Panc1 (cell line): Measurements from ENCODE around the gene ZNF771. TPM values are rescaled to one million over a fixed set of nuclear protein-coding genes. Genes with fewer than 3 reads are reported as not detected.

ENCODE experiments used
- ATAC-seq: fragments of 200-7000 bp; cut with Tn5 transposase; 2 replicates; pipeline ENCODE4 v1.9.1; 2020; ENCODE audit warnings: mild to moderate bottlenecking, moderate library complexity
- BruUV-seq: library from RNA; stranded (reverse); fragments of 400-500 nt; replicated peaks from 2 replicates; lab custom pipeline; 2021; lab: Mats Ljungman, UMichigan
- CTCF ChIA-PET: fragments of 300-600 bp; sonication (Branson Sonifier 250); formaldehyde crosslinking; loops from one replicate; lab custom pipeline; 2022; ENCODE audit warnings: antibody characterized with exemption; lab: Charles Lee
- POLR2A ChIA-PET: fragments of 300-600 bp; sonication (Branson Sonifier 250); formaldehyde crosslinking; loops from one replicate; lab custom pipeline; 2022; ENCODE audit warnings: antibody characterized with exemption; lab: Charles Lee
- DNase-seq: peaks from one replicate; pipeline ENCODE4 v3.0.0-alpha.2; 2010; ENCODE audit warnings: low read depth, low spot score
- H3K27ac ChIP-seq: 2 replicates; pipeline ENCODE4 v1.5.1; 2011; ENCODE audit warnings: mild to moderate bottlenecking, low read length, inconsistent platforms
- H3K27me3 ChIP-seq: fragments of 200-500 bp; sonication (Bioruptor generic); 2 replicates; pipeline ENCODE4 v1.6.0; 2014; ENCODE audit warnings: low read length, inconsistent platforms; ENCODE audit not compliant: control insufficient read depth, insufficient read depth
- H3K36me3 ChIP-seq: fragments of 200-500 bp; sonication (Bioruptor generic); 2 replicates; pipeline ENCODE4 v1.5.1; 2014; ENCODE audit warnings: inconsistent platforms, mild to moderate bottlenecking, low read length, moderate library complexity; ENCODE audit not compliant: control insufficient read depth, insufficient read depth
- H3K4me1 ChIP-seq: 2 replicates; pipeline ENCODE4 v1.5.1; 2011; ENCODE audit warnings: inconsistent platforms, mild to moderate bottlenecking, low read length, moderate library complexity; ENCODE audit not compliant: control insufficient read depth, insufficient read depth
- H3K4me3 ChIP-seq, 2 experiments: 2 replicates each; pipeline ENCODE4 v1.5.1; 2011 to 2012; ENCODE audit warnings: low read depth in 2 of 2, low read length in 2 of 2, mild to moderate bottlenecking in 2 of 2, inconsistent platforms in 1 of 2, moderate library complexity in 1 of 2
- H3K9me3 ChIP-seq: fragments of 200-500 bp; sonication (Bioruptor generic); 2 replicates; pipeline ENCODE4 v1.5.1; 2014; ENCODE audit warnings: low read depth, mild to moderate bottlenecking, inconsistent platforms, low read length, moderate library complexity; ENCODE audit not compliant: control insufficient read depth, insufficient read depth
- POLR2AphosphoS5 ChIP-seq: IDR thresholded peaks from 2 replicates; pipeline ENCODE4 v1.6.1; 2012; ENCODE audit warnings: mild to moderate bottlenecking, low read depth, low read length, moderate library complexity
- SIN3A ChIP-seq: IDR thresholded peaks from 2 replicates; pipeline ENCODE4 v1.6.1; 2012; ENCODE audit warnings: low read depth, mild to moderate bottlenecking, low read length, moderate library complexity, borderline replicate concordance; ENCODE audit not compliant: insufficient read depth
- TCF7L2 ChIP-seq: IDR thresholded peaks from 2 replicates; pipeline ENCODE4 v1.6.1; 2011; ENCODE audit warnings: mild to moderate bottlenecking, low read depth, low read length, inconsistent platforms
- in situ Hi-C: cut with HindIII; loops from 2 replicates; pipeline ENCODE4 v1.10.0; 2016; ENCODE audit warnings: low sequenced_read_pairs, low pct_unique_long_range_greater_than_20kb
- intact Hi-C: fragments of 100-400 bp; cut with micrococcal nuclease; formaldehyde crosslinking; loops from one replicate; pipeline ENCODE4 v1.10.0; 2022; ENCODE audit not compliant: unreplicated experiment
- total RNA-seq: library from RNA; stranded (reverse); gene quantifications from one replicate; pipeline ENCODE4 v1.2.1, GENCODE V29; 2021; ENCODE audit not compliant: unreplicated experiment
- TF ChIP-seq, protein P1 (sequence below): fragments of 450-650 bp; IDR thresholded peaks from 2 replicates; pipeline ENCODE4 v1.5.1; 2017; ENCODE audit warnings: mild to moderate bottlenecking
- TF ChIP-seq, protein P2 (sequence below), 2 experiments: IDR thresholded peaks; 2 replicates each; pipeline ENCODE4 v1.6.1; 2011 to 2012; ENCODE audit warnings: low read depth in 2 of 2, control low read depth in 1 of 2, low read length in 1 of 2, mild to moderate bottlenecking in 1 of 2, moderate library complexity in 1 of 2; ENCODE audit not compliant: insufficient read depth in 1 of 2

Gene ZNF771
- total RNA-seq, 1 experiment from 2014 or later = 14.4 TPM

DNA sequence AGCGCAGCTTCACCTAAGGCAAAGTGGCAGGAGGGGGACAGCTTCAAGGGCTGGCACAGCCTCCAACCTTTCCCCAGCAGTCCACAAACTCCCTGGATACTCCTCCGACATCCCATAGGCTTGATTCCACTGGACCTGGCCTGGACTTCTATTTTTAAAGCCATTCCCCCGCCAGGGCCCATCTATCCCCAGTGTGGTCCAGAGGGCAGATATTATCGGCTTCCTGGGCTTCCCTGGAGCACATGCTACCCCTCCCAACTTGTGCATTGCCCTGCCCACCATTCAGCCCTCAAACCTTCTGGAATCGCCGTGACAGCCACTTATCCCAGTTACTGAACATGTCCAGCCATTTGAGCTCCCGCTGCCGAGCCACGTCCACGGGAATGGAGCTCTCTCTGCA lies 42.2 kb upstream of the ZNF771 start:
- Histone ChIP-seq H3K36me3 (peaks cover 6% of the 10 kb centered on the region), H3K4me3 (no peak overlapping the region), H3K27ac (no peak overlapping the region), H3K9me3 (no peaks in the 10 kb centered on the region), H3K4me1 (0 out of 2 replicates have a peak, but pooled peaks cover 4% of the 10 kb centered on the region), H3K27me3 (no peaks in the 10 kb centered on the region)
- TF ChIP-seq TCF7L2 (no peak), SIN3A (no peak), POLR2AphosphoS5 (no peak)
- TF ChIP-seq, protein P1, sequence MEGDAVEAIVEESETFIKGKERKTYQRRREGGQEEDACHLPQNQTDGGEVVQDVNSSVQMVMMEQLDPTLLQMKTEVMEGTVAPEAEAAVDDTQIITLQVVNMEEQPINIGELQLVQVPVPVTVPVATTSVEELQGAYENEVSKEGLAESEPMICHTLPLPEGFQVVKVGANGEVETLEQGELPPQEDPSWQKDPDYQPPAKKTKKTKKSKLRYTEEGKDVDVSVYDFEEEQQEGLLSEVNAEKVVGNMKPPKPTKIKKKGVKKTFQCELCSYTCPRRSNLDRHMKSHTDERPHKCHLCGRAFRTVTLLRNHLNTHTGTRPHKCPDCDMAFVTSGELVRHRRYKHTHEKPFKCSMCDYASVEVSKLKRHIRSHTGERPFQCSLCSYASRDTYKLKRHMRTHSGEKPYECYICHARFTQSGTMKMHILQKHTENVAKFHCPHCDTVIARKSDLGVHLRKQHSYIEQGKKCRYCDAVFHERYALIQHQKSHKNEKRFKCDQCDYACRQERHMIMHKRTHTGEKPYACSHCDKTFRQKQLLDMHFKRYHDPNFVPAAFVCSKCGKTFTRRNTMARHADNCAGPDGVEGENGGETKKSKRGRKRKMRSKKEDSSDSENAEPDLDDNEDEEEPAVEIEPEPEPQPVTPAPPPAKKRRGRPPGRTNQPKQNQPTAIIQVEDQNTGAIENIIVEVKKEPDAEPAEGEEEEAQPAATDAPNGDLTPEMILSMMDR = no peak
- TF ChIP-seq, protein P2, sequence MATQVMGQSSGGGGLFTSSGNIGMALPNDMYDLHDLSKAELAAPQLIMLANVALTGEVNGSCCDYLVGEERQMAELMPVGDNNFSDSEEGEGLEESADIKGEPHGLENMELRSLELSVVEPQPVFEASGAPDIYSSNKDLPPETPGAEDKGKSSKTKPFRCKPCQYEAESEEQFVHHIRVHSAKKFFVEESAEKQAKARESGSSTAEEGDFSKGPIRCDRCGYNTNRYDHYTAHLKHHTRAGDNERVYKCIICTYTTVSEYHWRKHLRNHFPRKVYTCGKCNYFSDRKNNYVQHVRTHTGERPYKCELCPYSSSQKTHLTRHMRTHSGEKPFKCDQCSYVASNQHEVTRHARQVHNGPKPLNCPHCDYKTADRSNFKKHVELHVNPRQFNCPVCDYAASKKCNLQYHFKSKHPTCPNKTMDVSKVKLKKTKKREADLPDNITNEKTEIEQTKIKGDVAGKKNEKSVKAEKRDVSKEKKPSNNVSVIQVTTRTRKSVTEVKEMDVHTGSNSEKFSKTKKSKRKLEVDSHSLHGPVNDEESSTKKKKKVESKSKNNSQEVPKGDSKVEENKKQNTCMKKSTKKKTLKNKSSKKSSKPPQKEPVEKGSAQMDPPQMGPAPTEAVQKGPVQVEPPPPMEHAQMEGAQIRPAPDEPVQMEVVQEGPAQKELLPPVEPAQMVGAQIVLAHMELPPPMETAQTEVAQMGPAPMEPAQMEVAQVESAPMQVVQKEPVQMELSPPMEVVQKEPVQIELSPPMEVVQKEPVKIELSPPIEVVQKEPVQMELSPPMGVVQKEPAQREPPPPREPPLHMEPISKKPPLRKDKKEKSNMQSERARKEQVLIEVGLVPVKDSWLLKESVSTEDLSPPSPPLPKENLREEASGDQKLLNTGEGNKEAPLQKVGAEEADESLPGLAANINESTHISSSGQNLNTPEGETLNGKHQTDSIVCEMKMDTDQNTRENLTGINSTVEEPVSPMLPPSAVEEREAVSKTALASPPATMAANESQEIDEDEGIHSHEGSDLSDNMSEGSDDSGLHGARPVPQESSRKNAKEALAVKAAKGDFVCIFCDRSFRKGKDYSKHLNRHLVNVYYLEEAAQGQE (IDR thresholded peaks at IDR 0.05; ENCODE audit: insufficient read depth in 1 of 2, low read depth in 2 of 2, low read length in 1 of 2) = no peak
- BruUV-seq = no TSS peak
- intact Hi-C loops (no loop called here), in situ Hi-C loops (no loop called here)
- CTCF ChIA-PET = interaction anchor here (0.5 to 0.7 kb wide), 3 partner anchors 185 to 248 kb away, joined by 3 to 4 read pairs (median 3); no protein-coding TSS in a partner anchor
- no peak for DNase-seq
- no peak for ATAC-seq
- POLR2A ChIA-PET = interaction anchor here (0.6 kb wide), 1 partner anchor 16 kb away, joined by 9 read pairs; no protein-coding TSS in a partner anchor

DNA sequence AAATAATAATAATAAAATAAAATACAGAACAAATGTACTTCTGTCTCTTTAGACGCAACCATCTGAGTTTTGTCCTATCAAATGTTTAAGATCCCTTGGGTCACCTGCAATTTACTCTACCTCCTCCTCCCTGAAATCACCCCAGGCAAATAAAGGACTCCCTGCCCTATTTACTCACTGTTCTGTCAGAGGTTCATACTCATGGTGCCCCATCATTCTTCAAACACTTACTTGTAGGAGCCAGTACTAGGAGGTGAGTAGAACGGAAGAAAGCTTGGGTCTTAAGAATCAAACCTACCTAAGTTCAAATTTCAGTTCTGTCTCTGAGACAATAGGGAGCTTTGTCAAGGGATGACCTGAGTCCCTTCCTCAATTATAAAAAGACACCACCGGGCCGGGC lies 40.9 kb upstream of the ZNF771 start:
- BruUV-seq = no TSS peak
- no peak for DNase-seq
- in situ Hi-C loops (no loop called here), intact Hi-C loops (no loop called here)
- Histone ChIP-seq H3K4me3 (no peak overlapping the region), H3K27ac (no peak overlapping the region), H3K4me1 (0 out of 2 replicates have a peak, but pooled peaks cover 6% of the 10 kb centered on the region), H3K36me3 (peaks cover 6% of the 10 kb centered on the region), H3K9me3 (no peaks in the 10 kb centered on the region), H3K27me3 (no peaks in the 10 kb centered on the region)
- ChIA-PET POLR2A (no interaction called here), CTCF (no interaction called here)
- no peak for TF ChIP-seq POLR2AphosphoS5
- ATAC-seq = no peak

DNA sequence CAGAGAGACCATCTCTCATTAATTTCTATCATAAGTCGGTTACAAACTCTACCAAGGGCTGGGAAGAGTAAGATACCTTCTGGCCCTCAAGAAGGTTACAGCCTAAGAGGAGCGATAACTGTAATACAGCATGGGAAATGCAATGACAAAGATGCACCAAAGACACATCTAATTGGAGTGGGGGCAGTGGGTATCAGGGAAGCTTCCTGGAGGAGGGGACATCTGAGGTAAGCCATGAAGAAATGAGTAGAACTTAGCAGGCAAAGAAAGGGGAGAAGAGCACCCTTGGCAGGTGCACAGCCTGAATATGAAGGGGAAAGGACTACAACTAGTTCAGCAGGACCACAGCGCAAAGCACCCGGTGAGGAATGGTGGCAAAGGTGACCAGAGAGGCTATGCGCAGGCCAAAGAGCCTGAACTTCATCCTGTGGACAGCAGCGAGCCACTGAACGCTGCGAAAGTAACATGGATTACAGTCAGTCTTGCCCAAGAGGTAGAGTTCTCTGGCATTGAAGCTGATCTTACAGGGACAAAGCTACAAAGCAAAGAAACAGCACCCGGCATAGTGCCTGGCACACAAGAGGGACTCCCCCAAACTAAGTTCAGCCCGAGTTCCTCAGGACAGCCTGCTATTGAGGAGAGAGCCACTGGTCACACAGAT lies 39.9 kb upstream of the ZNF771 start:
- DNase-seq (no peak), ATAC-seq (no peak)
- ChIA-PET CTCF (interaction anchor here (0.6 kb wide), 1 partner anchor 261 kb away, joined by 5 read pairs; no protein-coding TSS in a partner anchor), POLR2A (no interaction called here)
- H3K27me3 ChIP-seq = no peaks in the 10 kb centered on the region
- BruUV-seq = no TSS peak
- peak overlapping the region; percentile 80 to 85 for H3K4me3 ChIP-seq
- in situ Hi-C loops (no loop called here), intact Hi-C loops (no loop called here)
- H3K9me3 ChIP-seq = no peaks in the 10 kb centered on the region
- no peak for TF ChIP-seq TCF7L2
- TF ChIP-seq, protein P2 (IDR thresholded peaks at IDR 0.05; ENCODE audit: insufficient read depth in 1 of 2, low read depth in 2 of 2, low read length in 1 of 2) = no peak
- TF ChIP-seq, protein P1 = no peak
- TF ChIP-seq POLR2AphosphoS5 = no peak
- no peak for TF ChIP-seq SIN3A
- peak overlapping the region; percentile 75 for H3K27ac ChIP-seq
- 0 out of 2 replicates have a peak, but pooled peaks cover 7% of the 10 kb centered on the region for H3K4me1 ChIP-seq
- H3K36me3 ChIP-seq = peaks cover 6% of the 10 kb centered on the region
